HG03045 (cell line): ENCODE measurements around the gene PDE10A.

Source experiments
- ATAC-seq: cut with Tn5 transposase; IDR thresholded peaks from one replicate; pipeline ENCODE4 v1.9.1; 2021; ENCODE audit warnings: mild to moderate bottlenecking, moderate library complexity; ENCODE audit not compliant: unreplicated experiment

The PDE10A gene

GRCh38 chr6:165678904-165679303 is 15.9 kb upstream of the PDE10A start:
- ATAC-seq, result no peak

- no peak for ATAC-seq
Measured at GRCh38 chr6:165678429-165678828, 15.4 kb upstream of the PDE10A start.

GRCh38 chr6:165677091-165677490 is 14.1 kb upstream of the PDE10A start:
- no peak for ATAC-seq

GRCh38 chr6:165676435-165677068 is 13.5 kb upstream of the PDE10A start:
- no peak for ATAC-seq

- ATAC-seq, result no peak
Measured at GRCh38 chr6:165675120-165675519, 12.1 kb upstream of the PDE10A start.

GRCh38 chr6:165674155-165675029 is 11.4 kb upstream of the PDE10A start:
- ATAC-seq, result no peak

- no peak for ATAC-seq
Measured at GRCh38 chr6:165671222-165671768, 8.3 kb upstream of the PDE10A start.

GRCh38 chr6:165668951-165669350 is 5.9 kb upstream of the PDE10A start:
- ATAC-seq, result no peak

GRCh38 chr6:165665384-165665672 is 2.3 kb upstream of the PDE10A start:
- no peak for ATAC-seq

GRCh38 chr6:165664559-165665383 is 1.7 kb upstream of the PDE10A start:
- no peak for ATAC-seq

- ATAC-seq, result no peak
Measured at GRCh38 chr6:165663736-165664558, 906 bp upstream of the PDE10A start.

- ATAC-seq, result no peak
Measured at GRCh38 chr6:165663377-165663735, 315 bp upstream of the PDE10A start.

- no peak for ATAC-seq
Measured at GRCh38 chr6:165662041-165662748, 846 bp downstream of the PDE10A start.

- ATAC-seq, result no peak
Measured at GRCh38 chr6:165661664-165662025, 1.4 kb downstream of the PDE10A start.

- ATAC-seq, result no peak
Measured at GRCh38 chr6:165660857-165661663, 2.0 kb downstream of the PDE10A start.

- no peak for ATAC-seq
Measured at GRCh38 chr6:165659945-165660856, 2.8 kb downstream of the PDE10A start.

- no peak for ATAC-seq
Measured at GRCh38 chr6:165658395-165659058, 4.5 kb downstream of the PDE10A start.

- no peak for ATAC-seq
Measured at GRCh38 chr6:165657325-165657680, 5.7 kb downstream of the PDE10A start.
